Fibroblast of lung (primary cell): Measurements from ENCODE around the gene DNM1L. TPM values are rescaled to one million over a fixed set of nuclear protein-coding genes. Genes with fewer than 3 reads are reported as not detected.
A peak's percentile ranks its signal among the peaks of the same experiment; 100 is the strongest.

Experiments used
- DNase-seq, 2 donors: peaks; one replicate each; pipeline versions ENCODE4 v3.0.0 to v3.0.0-alpha.2; 2010; ENCODE audit warnings: low read depth in 2 of 2
- H2AFZ ChIP-seq: 2 replicates; pipeline ENCODE4 v1.5.1; 2012; ENCODE audit warnings: low read length, control low read depth, inconsistent platforms
- H3K27ac ChIP-seq: 2 replicates; pipeline ENCODE4 v1.5.1; 2011; ENCODE audit warnings: low read length, control low read depth; ENCODE audit not compliant: insufficient read depth
- H3K27me3 ChIP-seq: 2 replicates; pipeline ENCODE4 v1.5.1; 2011; ENCODE audit warnings: mild to moderate bottlenecking, low read length; ENCODE audit not compliant: control insufficient read depth, insufficient read depth
- H3K36me3 ChIP-seq: 2 replicates; pipeline ENCODE4 v1.5.1; 2011; ENCODE audit warnings: low read length; ENCODE audit not compliant: control insufficient read depth, insufficient read depth
- H3K4me1 ChIP-seq: 2 replicates; pipeline ENCODE4 v1.5.1; 2011; ENCODE audit warnings: low read length; ENCODE audit not compliant: control insufficient read depth, insufficient read depth; ENCODE audit errors: extremely low read depth
- H3K4me2 ChIP-seq: 2 replicates; pipeline ENCODE4 v1.5.1; 2011; ENCODE audit warnings: low read length, control low read depth; ENCODE audit not compliant: insufficient read depth; ENCODE audit errors: extremely low read depth
- H3K4me3 ChIP-seq, 4 experiments: fragments of 200-600 bp in 1 of 4; sonication (generic) in 1 of 4; replicated peaks in 1 of 4; 2 replicates each; pipeline ENCODE4 v1.5.1; 2011 to 2016; ENCODE audit warnings: low read length in 4 of 4, low read depth in 3 of 4, mild to moderate bottlenecking in 3 of 4, control low read depth in 2 of 4, inconsistent platforms in 1 of 4, mixed read lengths in 1 of 4; ENCODE audit not compliant: insufficient read depth in 1 of 4; ENCODE audit errors: control extremely low read depth in 1 of 4
- H3K79me2 ChIP-seq: 2 replicates; pipeline ENCODE4 v1.5.1; 2012; ENCODE audit warnings: mild to moderate bottlenecking, low read length, inconsistent platforms; ENCODE audit not compliant: control insufficient read depth, insufficient read depth
- H3K9ac ChIP-seq: 2 replicates; pipeline ENCODE4 v1.5.1; 2011; ENCODE audit warnings: mild to moderate bottlenecking, low read length, control low read depth; ENCODE audit not compliant: insufficient read depth
- H3K9me3 ChIP-seq: 2 replicates; pipeline ENCODE4 v1.5.1; 2012; ENCODE audit warnings: low read depth, low read length; ENCODE audit not compliant: control insufficient read depth, insufficient read depth
- H4K20me1 ChIP-seq: 2 replicates; pipeline ENCODE4 v1.5.1; 2011; ENCODE audit warnings: low read length; ENCODE audit not compliant: control insufficient read depth, insufficient read depth; ENCODE audit errors: extremely low read depth
- CTCF ChIP-seq, 2 donors: IDR thresholded peaks in 1 of 2; conservative IDR thresholded peaks in 1 of 2; 1 replicate in 1 of 2; 2 replicates in 1 of 2; pipeline ENCODE4 v1.5.1; 2011 to 2012; ENCODE audit warnings: low read length in 2 of 2, control low read depth in 1 of 2, inconsistent platforms in 1 of 2, low read depth in 1 of 2, mild to moderate bottlenecking in 1 of 2
- EZH2 ChIP-seq: IDR thresholded peaks from 2 replicates; pipeline ENCODE4 v1.5.1; 2012; ENCODE audit warnings: low read length, control low read depth, mild to moderate bottlenecking; ENCODE audit errors: missing control alignments
- polyA plus RNA-seq, 2 donors: library from polyadenylated mRNA; depleted of rRNA in 1 of 2; stranded (reverse) in 1 of 2; unstranded in 1 of 2; fragments of >200 nt; gene quantifications; 2 replicates each; pipeline ENCODE4 v1.2.1, GENCODE V29; 2011 to 2012; ENCODE audit warnings: missing spikeins in 1 of 2
- total RNA-seq: library from RNA; depleted of rRNA; stranded (reverse); fragments of >200 nt; gene quantifications from 2 replicates; pipeline ENCODE4 v1.2.1, GENCODE V29; 2014

DNM1L gene
- total and polyA plus RNA-seq, 2 donors (not counting 1 experiment from before 2014, with no cell fraction given): 59.6 to 77.9 TPM

- no peak overlapping the region for H3K4me3 ChIP-seq
- no peaks in the 10 kb centered on the region for H3K36me3 ChIP-seq
- no peak overlapping the region for H3K27ac ChIP-seq
- peak in 1 of 2 donors; percentile 10 for DNase-seq
- no peaks in the 10 kb centered on the region for H4K20me1 ChIP-seq
- H3K4me2 ChIP-seq: no peak overlapping the region
- no peaks in the 10 kb centered on the region for H3K9me3 ChIP-seq
- TF ChIP-seq CTCF (conservative IDR thresholded peaks at IDR 0.05 in 1 of 2, IDR thresholded peaks at IDR 0.05 in 1 of 2; ENCODE audit: low read depth in 1 of 2, low read length in 2 of 2): no peak
- no peak for TF ChIP-seq EZH2
- no peak overlapping the region for H3K9ac ChIP-seq
- peaks cover 12% of the 10 kb centered on the region for H3K79me2 ChIP-seq
- no peaks in the 10 kb centered on the region for H3K27me3 ChIP-seq
- H2AFZ ChIP-seq: no peak overlapping the region
- H3K4me1 ChIP-seq: no peaks in the 10 kb centered on the region
These were observed 23.4 kb downstream of the DNM1L start for GRCh38 chr12:32702473-32702872.

DNA sequence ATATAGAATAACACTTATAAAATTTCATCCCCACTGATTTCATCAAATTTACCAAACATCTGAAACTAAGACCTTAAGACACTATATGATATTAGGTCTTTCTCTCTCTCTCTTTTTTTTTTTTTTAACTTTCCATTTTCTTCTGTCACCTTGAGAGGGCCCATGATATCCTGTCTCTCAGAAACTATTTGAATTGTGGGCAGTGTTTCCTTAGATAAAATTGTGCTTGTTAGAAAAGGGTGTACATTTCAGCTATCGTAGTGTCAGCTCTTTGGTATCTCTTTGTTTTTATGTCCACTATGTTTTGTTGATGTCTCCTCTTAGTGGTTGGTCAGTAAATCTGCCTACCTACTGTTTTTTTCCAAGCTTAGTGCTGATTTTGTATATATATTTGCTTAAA lies 23.8 kb downstream of the DNM1L start:
- H4K20me1 ChIP-seq: no peaks in the 10 kb centered on the region
- no peak overlapping the region for H3K4me3 ChIP-seq
- no peaks in the 10 kb centered on the region for H3K9me3 ChIP-seq
- peaks cover 11% of the 10 kb centered on the region for H3K79me2 ChIP-seq
- TF ChIP-seq CTCF (conservative IDR thresholded peaks at IDR 0.05 in 1 of 2, IDR thresholded peaks at IDR 0.05 in 1 of 2; ENCODE audit: low read depth in 1 of 2, low read length in 2 of 2) (no peak), EZH2 (no peak)
- no peak for DNase-seq
- no peak overlapping the region for H3K27ac ChIP-seq
- no peaks in the 10 kb centered on the region for H3K4me1 ChIP-seq
- H2AFZ ChIP-seq: no peak overlapping the region
- H3K27me3 ChIP-seq: no peaks in the 10 kb centered on the region
- no peak overlapping the region for H3K4me2 ChIP-seq
- no peak overlapping the region for H3K9ac ChIP-seq
- H3K36me3 ChIP-seq: no peaks in the 10 kb centered on the region

GRCh38 chr12:32705783-32706182 lies 26.7 kb downstream of the DNM1L start:
- Histone ChIP-seq H3K27ac (no peak overlapping the region), H3K27me3 (no peaks in the 10 kb centered on the region)
- TF ChIP-seq EZH2 (no peak), CTCF (conservative IDR thresholded peaks at IDR 0.05 in 1 of 2, IDR thresholded peaks at IDR 0.05 in 1 of 2; ENCODE audit: low read depth in 1 of 2, low read length in 2 of 2) (no peak)

More at GRCh38 chr12:32705783-32706182, 26.7 kb downstream of the DNM1L start:
- Histone ChIP-seq H2AFZ (no peak overlapping the region), H3K4me3 (no peak overlapping the region), H3K4me1 (no peaks in the 10 kb centered on the region), H3K4me2 (no peak overlapping the region), H3K79me2 (no peaks in the 10 kb centered on the region), H3K9me3 (no peaks in the 10 kb centered on the region), H3K9ac (no peak overlapping the region), H3K36me3 (no peaks in the 10 kb centered on the region), H4K20me1 (no peaks in the 10 kb centered on the region)
- DNase-seq: no peak
